GM12892 (cell line): Measurements from ENCODE around the gene NPNT.

Experiments used
- POLR2A ChIP-seq: IDR thresholded peaks from 2 replicates; pipeline ENCODE4 v1.6.1; 2011; ENCODE audit warnings: low read depth, low read length, control low read depth
- POLR2AphosphoS5 ChIP-seq: IDR thresholded peaks from 2 replicates; pipeline ENCODE4 v1.6.1; 2011; ENCODE audit warnings: low read depth, low read length, control low read depth
- TAF1 ChIP-seq: IDR thresholded peaks from 2 replicates; pipeline ENCODE4 v1.6.1; 2011; ENCODE audit warnings: low read depth, mild to moderate bottlenecking, control low read depth, low read length, borderline replicate concordance

DNA sequence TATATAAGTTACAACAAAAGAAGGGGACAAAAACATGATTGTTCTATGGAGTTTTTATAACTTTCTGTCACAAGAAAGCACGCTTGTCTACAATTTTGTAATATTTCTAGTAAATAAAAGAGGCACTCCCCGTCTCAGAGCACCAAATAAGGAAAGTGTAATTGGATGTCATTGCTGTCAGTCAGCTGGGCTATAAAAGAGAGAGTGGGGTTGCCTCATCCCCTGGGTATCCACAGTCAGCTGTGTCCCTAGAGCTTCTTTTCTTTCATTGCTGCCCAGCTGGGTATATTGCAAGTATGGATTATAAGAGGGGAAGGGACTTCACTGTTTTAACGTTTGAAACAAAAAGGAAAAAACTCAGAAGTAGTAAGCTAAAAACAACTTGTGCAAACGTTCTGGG is 61.3 kb downstream of the NPNT start:
- TF ChIP-seq POLR2A (no peak), POLR2AphosphoS5 (no peak), TAF1 (no peak)
